ENCODE results near the gene PCDHGB6.
"Not testable (repeated sequence)": the region's sequence is repeated elsewhere in the genome, so short reads cannot be mapped to it uniquely, and the experiment has no call there.

The PCDHGB6 gene

DNA sequence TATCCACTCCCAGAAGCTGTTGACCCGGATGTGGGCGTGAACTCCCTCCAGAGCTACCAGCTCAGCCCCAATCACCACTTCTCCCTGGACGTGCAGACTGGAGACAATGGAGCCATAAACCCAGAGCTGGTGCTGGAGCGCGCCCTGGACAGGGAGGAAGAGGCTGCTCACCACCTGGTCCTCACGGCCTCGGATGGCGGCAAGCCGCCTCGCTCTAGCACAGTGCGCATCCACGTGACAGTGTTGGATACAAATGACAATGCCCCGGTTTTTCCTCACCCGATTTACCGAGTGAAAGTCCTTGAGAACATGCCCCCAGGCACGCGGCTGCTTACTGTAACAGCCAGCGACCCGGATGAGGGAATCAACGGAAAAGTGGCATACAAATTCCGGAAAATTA is 14.6 kb upstream of the PCDHGB6 start:
- H3K4me3 ChIP-seq (ENCODE audit: low read depth, low read length) = no peak overlapping the region
- TF ChIP-seq, protein P1, sequence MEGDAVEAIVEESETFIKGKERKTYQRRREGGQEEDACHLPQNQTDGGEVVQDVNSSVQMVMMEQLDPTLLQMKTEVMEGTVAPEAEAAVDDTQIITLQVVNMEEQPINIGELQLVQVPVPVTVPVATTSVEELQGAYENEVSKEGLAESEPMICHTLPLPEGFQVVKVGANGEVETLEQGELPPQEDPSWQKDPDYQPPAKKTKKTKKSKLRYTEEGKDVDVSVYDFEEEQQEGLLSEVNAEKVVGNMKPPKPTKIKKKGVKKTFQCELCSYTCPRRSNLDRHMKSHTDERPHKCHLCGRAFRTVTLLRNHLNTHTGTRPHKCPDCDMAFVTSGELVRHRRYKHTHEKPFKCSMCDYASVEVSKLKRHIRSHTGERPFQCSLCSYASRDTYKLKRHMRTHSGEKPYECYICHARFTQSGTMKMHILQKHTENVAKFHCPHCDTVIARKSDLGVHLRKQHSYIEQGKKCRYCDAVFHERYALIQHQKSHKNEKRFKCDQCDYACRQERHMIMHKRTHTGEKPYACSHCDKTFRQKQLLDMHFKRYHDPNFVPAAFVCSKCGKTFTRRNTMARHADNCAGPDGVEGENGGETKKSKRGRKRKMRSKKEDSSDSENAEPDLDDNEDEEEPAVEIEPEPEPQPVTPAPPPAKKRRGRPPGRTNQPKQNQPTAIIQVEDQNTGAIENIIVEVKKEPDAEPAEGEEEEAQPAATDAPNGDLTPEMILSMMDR (IDR thresholded peaks at IDR 0.05; ENCODE audit: control insufficient read depth, extremely low read depth, insufficient read depth) = no peak
- DNase-seq (ENCODE audit: low read depth) = no peak

DNA sequence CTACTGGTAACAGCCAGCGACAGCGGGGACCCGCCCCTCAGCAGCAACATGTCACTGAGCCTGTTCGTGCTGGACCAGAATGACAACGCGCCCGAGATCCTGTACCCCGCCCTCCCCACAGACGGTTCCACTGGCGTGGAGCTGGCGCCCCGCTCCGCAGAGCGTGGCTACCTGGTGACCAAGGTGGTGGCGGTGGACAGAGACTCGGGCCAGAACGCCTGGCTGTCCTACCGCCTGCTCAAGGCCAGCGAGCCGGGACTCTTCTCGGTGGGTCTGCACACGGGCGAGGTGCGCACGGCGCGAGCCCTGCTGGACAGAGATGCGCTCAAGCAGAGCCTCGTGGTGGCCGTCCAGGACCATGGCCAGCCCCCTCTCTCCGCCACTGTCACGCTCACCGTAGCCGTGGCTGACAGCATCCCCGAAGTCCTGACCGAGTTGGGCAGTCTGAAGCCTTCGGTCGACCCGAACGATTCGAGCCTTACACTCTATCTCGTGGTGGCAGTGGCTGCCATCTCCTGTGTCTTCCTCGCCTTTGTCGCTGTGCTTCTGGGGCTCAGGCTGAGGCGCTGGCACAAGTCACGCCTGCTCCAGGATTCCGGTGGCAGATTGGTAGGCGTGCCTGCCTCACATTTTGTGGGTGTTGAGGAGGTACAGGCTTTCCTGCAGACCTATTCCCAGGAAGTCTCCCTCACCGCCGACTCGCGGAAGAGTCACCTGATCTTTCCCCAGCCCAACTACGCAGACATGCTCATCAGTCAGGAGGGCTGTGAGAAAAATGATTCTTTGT is 13.2 kb upstream of the PCDHGB6 start:
- H3K4me3 ChIP-seq (ENCODE audit: low read depth, low read length); DNase-seq (ENCODE audit: low read depth): not testable (repeated sequence)

DNA sequence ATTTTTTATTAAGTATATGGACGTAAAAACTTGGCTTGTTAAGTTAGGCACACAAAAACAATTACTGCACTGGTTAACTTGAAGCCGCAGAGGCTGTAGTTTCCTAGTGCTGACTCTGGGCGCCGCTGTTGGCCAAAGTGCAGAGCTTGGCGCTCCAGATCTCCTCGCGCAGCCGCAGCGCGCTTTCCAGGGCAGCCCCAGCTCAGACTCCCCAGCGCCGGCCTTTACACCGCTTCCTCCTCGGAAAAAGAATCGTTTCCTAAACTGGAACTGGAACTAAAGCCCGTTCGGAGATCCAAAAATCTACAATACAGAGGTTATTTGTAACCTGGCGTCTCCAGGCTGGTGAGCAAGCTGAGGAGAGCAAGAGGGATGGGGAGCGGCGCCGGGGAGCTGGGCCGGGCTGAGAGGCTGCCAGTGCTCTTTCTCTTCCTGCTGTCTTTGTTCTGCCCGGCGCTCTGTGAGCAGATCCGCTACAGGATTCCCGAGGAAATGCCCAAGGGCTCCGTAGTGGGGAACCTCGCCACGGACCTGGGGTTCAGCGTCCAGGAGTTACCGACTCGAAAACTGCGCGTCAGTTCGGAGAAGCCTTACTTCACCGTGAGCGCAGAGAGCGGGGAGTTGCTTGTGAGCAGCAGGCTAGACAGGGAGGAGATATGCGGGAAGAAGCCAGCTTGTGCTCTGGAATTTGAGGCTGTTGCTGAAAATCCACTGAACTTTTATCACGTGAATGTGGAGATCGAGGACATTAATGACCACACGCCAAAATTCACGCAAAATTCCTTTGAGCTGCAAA is 9.9 kb upstream of the PCDHGB6 start, which contains the start of gene PCDHGB5:
TSS of gene PCDHGB5 (plus strand) at position 192 of the 796 bp plus-strand sequence. CDS start at position 373, 181 bp downstream.
- peak within 1 kb of the TSS; percentile 51 for H3K4me3 ChIP-seq (ENCODE audit: low read depth, low read length)
- DNase-seq (ENCODE audit: low read depth) = not testable (repeated sequence)
- TF ChIP-seq, protein P1 (IDR thresholded peaks at IDR 0.05; ENCODE audit: control insufficient read depth, extremely low read depth, insufficient read depth) = peak; percentile 72

DNA sequence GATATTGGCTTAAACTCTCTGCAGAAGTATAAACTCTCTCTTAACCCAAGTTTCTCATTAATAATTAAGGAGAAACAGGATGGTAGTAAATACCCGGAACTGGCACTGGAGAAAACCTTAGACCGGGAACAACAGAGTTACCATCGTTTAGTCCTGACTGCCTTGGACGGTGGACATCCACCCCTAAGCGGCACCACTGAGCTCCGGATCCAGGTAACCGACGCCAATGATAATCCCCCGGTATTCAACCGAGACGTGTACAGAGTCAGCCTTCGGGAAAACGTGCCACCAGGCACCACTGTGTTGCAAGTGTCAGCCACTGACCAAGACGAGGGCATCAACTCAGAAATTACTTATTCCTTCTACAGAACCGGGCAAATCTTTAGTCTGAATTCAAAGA is 9.2 kb upstream of the PCDHGB6 start:
- TF ChIP-seq, protein P1 (IDR thresholded peaks at IDR 0.05; ENCODE audit: control insufficient read depth, extremely low read depth, insufficient read depth) = no peak
- DNase-seq (ENCODE audit: low read depth) = no peak
- H3K4me3 ChIP-seq (ENCODE audit: low read depth, low read length) = no peak overlapping the region

DNA sequence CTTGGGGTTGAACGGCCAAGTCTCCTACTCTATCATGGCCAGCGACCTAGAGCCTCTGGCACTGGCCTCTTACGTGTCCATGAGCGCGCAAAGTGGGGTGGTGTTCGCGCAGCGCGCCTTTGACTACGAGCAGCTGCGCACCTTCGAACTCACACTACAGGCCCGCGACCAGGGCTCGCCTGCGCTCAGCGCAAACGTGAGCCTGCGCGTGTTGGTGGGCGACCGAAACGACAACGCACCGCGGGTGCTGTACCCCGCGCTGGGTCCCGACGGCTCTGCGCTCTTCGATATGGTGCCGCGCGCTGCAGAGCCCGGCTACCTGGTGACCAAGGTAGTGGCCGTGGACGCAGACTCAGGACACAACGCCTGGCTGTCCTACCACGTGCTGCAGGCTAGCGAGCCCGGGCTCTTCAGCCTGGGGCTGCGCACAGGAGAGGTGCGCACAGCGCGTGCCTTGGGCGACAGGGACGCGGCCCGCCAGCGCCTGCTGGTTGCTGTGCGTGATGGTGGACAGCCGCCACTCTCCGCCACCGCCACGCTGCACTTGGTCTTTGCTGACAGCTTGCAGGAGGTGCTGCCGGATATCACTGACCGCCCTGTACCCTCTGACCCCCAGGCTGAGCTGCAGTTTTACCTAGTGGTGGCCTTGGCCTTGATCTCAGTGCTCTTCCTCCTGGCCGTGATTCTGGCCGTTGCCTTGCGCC is 8.1 kb upstream of the PCDHGB6 start:
- no peak for DNase-seq (ENCODE audit: low read depth)
- TF ChIP-seq, protein P1 (IDR thresholded peaks at IDR 0.05; ENCODE audit: control insufficient read depth, extremely low read depth, insufficient read depth) = no peak
- H3K4me3 ChIP-seq (ENCODE audit: low read depth, low read length) = no peak overlapping the region

DNA sequence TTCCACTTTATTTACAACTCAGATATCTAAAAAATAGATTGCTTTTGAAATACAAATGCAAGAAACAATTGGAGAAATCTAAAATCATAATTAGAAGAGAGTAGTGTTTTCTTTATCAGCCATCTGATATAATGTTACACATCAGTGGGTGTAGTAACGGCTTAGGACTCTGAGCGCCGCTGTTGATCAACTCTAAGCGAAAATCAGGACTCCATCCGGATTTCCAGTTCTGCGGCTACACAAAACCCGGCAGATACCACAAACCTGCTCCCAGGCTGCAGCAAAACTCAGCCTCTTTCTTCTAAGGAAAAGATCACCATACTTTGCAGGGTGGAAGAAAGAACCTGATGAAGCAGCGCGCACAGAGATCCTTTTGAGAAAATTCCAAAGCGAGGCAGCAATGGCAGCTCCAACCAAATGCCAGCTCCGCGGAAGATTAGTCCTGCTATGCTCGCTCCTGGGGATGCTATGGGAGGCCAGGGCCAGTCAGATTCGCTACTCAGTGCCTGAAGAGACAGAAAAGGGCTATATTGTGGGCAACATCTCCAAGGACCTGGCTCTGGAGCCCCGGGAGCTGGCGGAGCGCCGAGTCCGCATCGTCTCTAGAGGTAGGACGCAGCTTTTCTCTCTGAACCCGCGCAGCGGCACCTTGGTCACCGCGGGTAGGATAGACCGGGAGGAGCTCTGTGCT is 5.1 kb upstream of the PCDHGB6 start, which contains the start of gene PCDHGA9:
TSS of gene PCDHGA9 (plus strand) at position 226 of the 691 bp plus-strand sequence. CDS start at position 401, 175 bp downstream.
- TF ChIP-seq, protein P1 (IDR thresholded peaks at IDR 0.05; ENCODE audit: control insufficient read depth, extremely low read depth, insufficient read depth) = peak; percentile 32
- DNase-seq (ENCODE audit: low read depth) = no peak

More for the DNA sequence above, 5.1 kb upstream of the PCDHGB6 start, which contains the start of gene PCDHGA9:
- peak within 1 kb of the TSS; percentile 18; the same call in 1 of the 2 replicates for H3K4me3 ChIP-seq (ENCODE audit: low read depth, low read length)
